ENCODE results near the gene PPIP5K2. TPM values are rescaled to one million over a fixed set of nuclear protein-coding genes. Genes with fewer than 3 reads are reported as not detected.
"Not testable (repeated sequence)": the region's sequence is repeated elsewhere in the genome, so short reads cannot be mapped to it uniquely, and the experiment has no call there.

The PPIP5K2 gene
- 10 to 100 TPM; 57.9 to 63.9 TPM for total RNA-seq
- long read RNA-seq, donor 1, result 0 reads
- long read RNA-seq, donor 2, partial matches to known transcripts, result 12 of 15 reads
- long read RNA-seq, donor 2, other reads (novel, unspliced or antisense), result 3 of 15 reads

GRCh38 chr5:103119765-103120606 is at the start of gene PPIP5K2, which contains the start of gene GIN1:
Gene PPIP5K2 (plus strand): TSS chr5:103120301. CDS start chr5:103129590, 9,289 bp downstream.
Gene GIN1 (minus strand): TSS chr5:103120138. CDS start chr5:103108707, 11,431 bp downstream.
- peak; percentile 98 for DNase-seq (ENCODE audit: low spot score)
- intact Hi-C loops (cut with DNase I), result no loop called here

GRCh38 chr5:103073500-103073899 is 46.6 kb upstream of the PPIP5K2 start:
- intact Hi-C loops (cut with DNase I); DNase-seq (ENCODE audit: low spot score): not testable (repeated sequence)

GRCh38 chr5:103075442-103075841 is 44.7 kb upstream of the PPIP5K2 start:
- DNase-seq (ENCODE audit: low spot score), result no peak
- intact Hi-C loops (cut with DNase I), result no loop called here

GRCh38 chr5:103079796-103080195 is 40.3 kb upstream of the PPIP5K2 start:
- intact Hi-C loops (cut with DNase I), result no loop called here
- DNase-seq (ENCODE audit: low spot score), result no peak

GRCh38 chr5:103086547-103086946 is 33.6 kb upstream of the PPIP5K2 start:
- DNase-seq (ENCODE audit: low spot score), result no peak

GRCh38 chr5:103089272-103089671 is 30.8 kb upstream of the PPIP5K2 start:
- no peak for DNase-seq (ENCODE audit: low spot score)
- intact Hi-C loops (cut with DNase I), result no loop called here

More at GRCh38 chr5:103086547-103086946, 33.6 kb upstream of the PPIP5K2 start:
- intact Hi-C loops (cut with DNase I), result no loop called here

- DNase-seq (ENCODE audit: low spot score), result no peak
- intact Hi-C loops (cut with DNase I), result no loop called here
These were observed 29.3 kb upstream of the PPIP5K2 start for GRCh38 chr5:103090791-103091190.

- no peak for DNase-seq (ENCODE audit: low spot score)
- intact Hi-C loops (cut with DNase I), result no loop called here
These were observed 27.4 kb upstream of the PPIP5K2 start for GRCh38 chr5:103092676-103093075.

GRCh38 chr5:103093727-103094126 is 26.4 kb upstream of the PPIP5K2 start:
- DNase-seq (ENCODE audit: low spot score), result no peak

GRCh38 chr5:103094737-103095136 is 25.4 kb upstream of the PPIP5K2 start:
- no peak for DNase-seq (ENCODE audit: low spot score)
- intact Hi-C loops (cut with DNase I), result no loop called here

More at GRCh38 chr5:103093727-103094126, 26.4 kb upstream of the PPIP5K2 start:
- intact Hi-C loops (cut with DNase I), result no loop called here

GRCh38 chr5:103098993-103099392 is 21.1 kb upstream of the PPIP5K2 start:
- intact Hi-C loops (cut with DNase I), result no loop called here
- DNase-seq (ENCODE audit: low spot score), result no peak

- no peak for DNase-seq (ENCODE audit: low spot score)
- intact Hi-C loops (cut with DNase I), result loop anchor here in 1 of 2 donors (10.0 kb wide), 1 partner anchor 374 kb away; no protein-coding TSS in a partner anchor
These were observed 18.9 kb upstream of the PPIP5K2 start for GRCh38 chr5:103101079-103101750.

- DNase-seq (ENCODE audit: low spot score), result no peak
- intact Hi-C loops (cut with DNase I), result loop anchor here in 1 of 2 donors (10.0 kb wide), 1 partner anchor 373 kb away; no protein-coding TSS in a partner anchor
These were observed 17.9 kb upstream of the PPIP5K2 start for GRCh38 chr5:103102234-103102633.

- intact Hi-C loops (cut with DNase I), result loop anchor here in 1 of 2 donors (10.0 kb wide), 1 partner anchor 367 kb away; no protein-coding TSS in a partner anchor
- DNase-seq (ENCODE audit: low spot score), result no peak
These were observed 12.0 kb upstream of the PPIP5K2 start for GRCh38 chr5:103108086-103108485.

GRCh38 chr5:103109277-103109676 is 10.8 kb upstream of the PPIP5K2 start:
- intact Hi-C loops (cut with DNase I), result loop anchor here in 1 of 2 donors (10.0 kb wide), 1 partner anchor 366 kb away; no protein-coding TSS in a partner anchor
- DNase-seq (ENCODE audit: low spot score), result no peak

- DNase-seq (ENCODE audit: low spot score), result no peak
- intact Hi-C loops (cut with DNase I), result no loop called here
These were observed 9.7 kb upstream of the PPIP5K2 start for GRCh38 chr5:103110403-103110802.

- intact Hi-C loops (cut with DNase I), result no loop called here
- no peak for DNase-seq (ENCODE audit: low spot score)
These were observed 8.6 kb upstream of the PPIP5K2 start for GRCh38 chr5:103111468-103111867.

GRCh38 chr5:103112910-103113309 is 7.2 kb upstream of the PPIP5K2 start:
- no peak for DNase-seq (ENCODE audit: low spot score)
- intact Hi-C loops (cut with DNase I), result no loop called here

- DNase-seq (ENCODE audit: low spot score), result no peak
- intact Hi-C loops (cut with DNase I), result no loop called here
These were observed 5.7 kb upstream of the PPIP5K2 start for GRCh38 chr5:103114440-103114839.

- no peak for DNase-seq (ENCODE audit: low spot score)
- intact Hi-C loops (cut with DNase I), result no loop called here
These were observed 2.6 kb upstream of the PPIP5K2 start for GRCh38 chr5:103117471-103117991.

All from posterior vena cava (tissue), 2 donors.